HL-60 (cell line): ENCODE results near the gene ST6GALNAC3.

ENCODE experiments used
- DNase-seq, 2 experiments: peaks; one replicate each; pipeline ENCODE4 v3.0.0-alpha.2; 2010 to 2020; ENCODE audit warnings: low read depth in 1 of 2, low spot score in 1 of 2
- H3K27ac ChIP-seq: fragments of 250-450 bp; sonication (Bioruptor Pico); replicated peaks from 2 replicates; pipeline ENCODE4 v1.5.1; 2020; ENCODE audit warnings: mild to moderate bottlenecking, moderate library complexity
- H3K27me3 ChIP-seq: fragments of 250-450 bp; sonication (Bioruptor Pico); 2 replicates; pipeline ENCODE4 v1.5.1; 2021; ENCODE audit warnings: mild to moderate bottlenecking, moderate library complexity; ENCODE audit not compliant: insufficient read depth, poor library complexity, severe bottlenecking
- H3K4me3 ChIP-seq: replicated peaks from 2 replicates; pipeline ENCODE4 v1.5.1; 2011; ENCODE audit warnings: mild to moderate bottlenecking, control low read depth, low read length; ENCODE audit not compliant: insufficient read depth
- CTCF ChIP-seq: IDR thresholded peaks from one replicate; pipeline ENCODE4 v1.5.1; 2011; ENCODE audit warnings: low read length, control low read depth, inconsistent platforms; ENCODE audit not compliant: insufficient read depth
- GABPA ChIP-seq: IDR thresholded peaks from 2 replicates; pipeline ENCODE4 v1.6.1; 2012; ENCODE audit warnings: low read depth
- POLR2AphosphoS5 ChIP-seq: IDR thresholded peaks from 2 replicates; pipeline ENCODE4 v1.6.1; 2012; ENCODE audit warnings: low read depth
- REST ChIP-seq: IDR thresholded peaks from 2 replicates; pipeline ENCODE4 v1.6.1; 2012; ENCODE audit warnings: low read depth; ENCODE audit not compliant: insufficient replicate concordance
- SPI1 ChIP-seq: IDR thresholded peaks from 2 replicates; pipeline ENCODE4 v1.6.1; 2012; ENCODE audit warnings: low read depth, mild to moderate bottlenecking, borderline replicate concordance

Gene ST6GALNAC3

GRCh38 chr1:76294482-76295194 lies 220.1 kb downstream of the ST6GALNAC3 start:
- H3K27me3 ChIP-seq, result no peaks in the 10 kb centered on the region
- TF ChIP-seq REST (no peak), SPI1 (no peak), CTCF (no peak), GABPA (no peak), POLR2AphosphoS5 (no peak)
- H3K4me3 ChIP-seq, result no peak overlapping the region
- DNase-seq, result no peak
- H3K27ac ChIP-seq, result no peak overlapping the region

- no peaks in the 10 kb centered on the region for H3K27me3 ChIP-seq
- H3K4me3 ChIP-seq, result no peak overlapping the region
- no peak for DNase-seq
- no peak overlapping the region for H3K27ac ChIP-seq
- TF ChIP-seq REST (no peak), SPI1 (no peak), POLR2AphosphoS5 (no peak), GABPA (no peak), CTCF (no peak)
Observed at GRCh38 chr1:76298399-76298798, 223.9 kb downstream of the ST6GALNAC3 start.

GRCh38 chr1:76299036-76299435 lies 224.5 kb downstream of the ST6GALNAC3 start:
- Histone ChIP-seq H3K4me3 (no peak overlapping the region), H3K27me3 (no peaks in the 10 kb centered on the region), H3K27ac (no peak overlapping the region)
- TF ChIP-seq CTCF (no peak), POLR2AphosphoS5 (no peak), GABPA (no peak), SPI1 (no peak), REST (no peak)
- no peak for DNase-seq
